Activated CD4-positive, alpha-beta T cell treated with anti-CD3 and anti-CD28 coated beads, Interleukin-2, Interleukin-6, amounts not matched to agents 100 ng/mL and 50 ng/mL, durations not matched to agents 16 hours and 8 hours (primary cell): ENCODE measurements around the gene PHC2.
A peak's percentile ranks its signal among the peaks of the same experiment; 100 is the strongest.

Experiments
- DNase-seq: peaks from one replicate; pipeline ENCODE4 v3.0.0-alpha.2; 2020

PHC2 gene

DNA sequence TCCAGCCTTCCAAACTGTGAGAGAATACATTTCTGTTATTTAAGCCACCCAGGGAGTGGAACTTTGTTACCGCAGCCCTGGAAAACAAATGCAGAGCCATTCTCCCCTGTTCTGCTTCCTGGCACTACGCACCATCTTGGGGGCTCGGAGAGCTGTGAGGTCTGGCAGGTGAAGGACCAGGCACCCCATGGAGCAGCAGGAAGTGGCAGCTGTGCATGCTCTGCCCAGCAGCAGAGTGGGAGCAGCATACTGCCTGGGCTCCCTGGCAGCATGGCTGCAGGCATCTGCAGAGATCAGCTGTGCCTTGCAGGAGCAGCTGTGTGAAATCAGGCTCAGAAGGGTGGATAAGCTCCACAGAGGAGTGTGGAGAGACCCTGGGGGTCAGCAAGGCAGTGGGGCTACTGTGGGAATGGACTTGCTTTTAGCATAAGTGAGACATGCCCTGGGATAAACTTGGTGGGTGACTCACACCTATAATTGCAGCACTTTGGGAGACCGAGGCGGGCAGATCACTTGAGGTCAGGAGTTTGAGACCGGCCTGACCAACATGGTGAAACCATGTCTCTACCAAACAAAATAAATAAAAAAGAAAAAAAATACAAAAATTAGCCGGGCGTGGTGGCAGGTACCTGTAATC is 23.9 kb upstream of the PHC2 start:
- no peak for DNase-seq

- DNase-seq, result peak; percentile 19
These were observed 15.7 kb upstream of the PHC2 start for GRCh38 chr1:33446590-33446989.

GRCh38 chr1:33445108-33445507 is 14.2 kb upstream of the PHC2 start:
- no peak for DNase-seq

- no peak for DNase-seq
These were observed 12.8 kb upstream of the PHC2 start for GRCh38 chr1:33443705-33444180.

- no peak for DNase-seq
These were observed 12.3 kb upstream of the PHC2 start for GRCh38 chr1:33443080-33443704.

GRCh38 chr1:33442141-33442540 is 11.2 kb upstream of the PHC2 start:
- no peak for DNase-seq

- no peak for DNase-seq
These were observed 10.3 kb upstream of the PHC2 start for GRCh38 chr1:33441088-33441745.

- DNase-seq, result no peak
These were observed 8.8 kb upstream of the PHC2 start for GRCh38 chr1:33439662-33440061.

GRCh38 chr1:33438364-33439160 is 7.7 kb upstream of the PHC2 start:
- DNase-seq, result no peak

DNA sequence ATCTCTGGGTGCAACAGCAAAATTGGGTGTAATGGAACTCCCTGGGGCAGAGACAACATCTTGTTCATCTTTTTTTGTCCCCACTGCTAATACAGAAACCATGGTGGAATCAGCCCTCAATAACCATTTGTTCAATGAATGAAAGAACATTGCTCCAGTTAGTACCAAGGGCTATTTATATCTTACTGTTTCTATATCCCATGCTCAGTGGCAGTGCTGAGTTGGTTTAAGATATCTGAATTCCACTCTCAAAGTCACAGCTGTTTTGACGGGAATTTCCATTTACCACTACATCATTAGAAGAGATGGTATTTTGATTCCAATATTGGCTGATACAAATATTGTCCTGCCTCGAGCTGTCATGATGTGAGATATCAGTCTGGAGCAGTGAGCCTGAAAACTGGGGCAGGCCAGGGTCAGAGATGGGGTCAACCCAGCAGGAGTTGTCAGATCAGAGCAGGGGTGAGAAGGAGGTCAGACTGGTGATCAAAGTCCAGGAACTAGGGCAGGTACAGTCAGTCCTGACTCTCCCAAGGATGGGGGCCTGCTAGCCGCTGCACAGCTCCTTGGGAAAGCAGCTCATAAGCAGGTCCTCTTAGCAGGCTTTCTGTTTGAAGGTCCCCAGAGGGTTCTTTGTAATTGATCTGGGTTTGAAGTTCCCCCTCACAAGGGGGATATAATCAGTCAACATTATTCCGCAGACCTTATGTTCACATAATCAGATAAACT is 5.8 kb upstream of the PHC2 start:
- no peak for DNase-seq

- DNase-seq, result no peak
These were observed 4.4 kb upstream of the PHC2 start for GRCh38 chr1:33435096-33435820.

DNA sequence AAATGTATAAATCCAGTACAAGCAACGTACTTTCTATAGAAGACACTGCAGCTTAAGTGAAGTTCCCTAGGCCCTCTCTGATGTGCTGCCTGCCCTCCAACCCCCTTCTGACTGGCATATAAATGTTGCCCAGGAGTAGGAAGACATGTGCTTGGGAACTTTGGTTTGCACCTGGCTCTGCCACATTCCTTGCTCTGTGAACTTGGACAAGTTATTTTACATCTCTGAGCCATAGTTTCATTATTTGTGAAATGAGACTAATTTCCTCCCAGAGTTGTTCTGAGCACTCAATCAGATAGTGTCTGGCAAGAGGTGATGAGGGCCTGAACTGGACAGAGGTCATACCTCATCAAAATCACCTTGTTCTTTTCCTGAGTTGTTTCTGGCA is 3.5 kb upstream of the PHC2 start:
- no peak for DNase-seq

DNA sequence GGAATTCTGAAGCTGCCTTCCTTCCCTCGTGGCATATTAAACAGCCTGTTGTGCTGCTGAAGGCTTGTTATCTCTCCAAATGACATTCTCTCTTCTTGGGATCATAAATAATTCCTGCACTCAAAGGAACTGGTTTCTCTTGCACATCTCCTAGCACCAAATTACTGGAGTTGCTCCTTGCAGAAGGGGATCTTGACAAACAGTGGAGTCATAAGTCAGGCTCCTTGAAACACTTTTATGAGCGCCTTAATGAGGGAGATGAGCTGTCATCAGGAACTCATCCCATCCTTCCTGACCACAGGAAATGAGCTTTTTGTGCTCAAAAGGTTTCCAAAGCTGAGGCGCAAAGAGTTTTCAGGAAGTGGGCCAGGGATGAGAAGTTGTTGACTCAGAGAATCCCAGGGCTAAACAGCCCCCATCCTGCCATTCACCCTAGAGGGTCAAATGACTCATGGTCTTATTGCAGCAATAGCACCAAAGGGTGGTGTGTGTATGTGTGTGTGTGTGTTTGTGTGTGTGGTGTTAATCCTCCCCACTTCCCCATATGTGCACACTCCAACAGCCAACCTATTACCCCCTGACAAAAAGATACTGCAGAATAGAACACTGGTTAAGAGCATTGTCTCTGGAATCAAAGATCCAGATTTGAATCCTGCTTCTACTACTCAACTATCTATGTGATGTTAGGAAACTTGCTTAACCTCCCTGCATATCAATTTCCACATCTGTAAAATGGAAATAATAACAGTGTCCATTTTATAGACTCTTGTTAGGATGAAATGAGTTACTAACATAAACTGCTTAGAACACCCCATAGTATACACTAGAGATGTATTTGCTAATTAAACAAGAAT is 2.8 kb upstream of the PHC2 start:
- no peak for DNase-seq

GRCh38 chr1:33429856-33430691 is 821 bp downstream of the PHC2 start:
- peak; percentile 40 for DNase-seq

DNA sequence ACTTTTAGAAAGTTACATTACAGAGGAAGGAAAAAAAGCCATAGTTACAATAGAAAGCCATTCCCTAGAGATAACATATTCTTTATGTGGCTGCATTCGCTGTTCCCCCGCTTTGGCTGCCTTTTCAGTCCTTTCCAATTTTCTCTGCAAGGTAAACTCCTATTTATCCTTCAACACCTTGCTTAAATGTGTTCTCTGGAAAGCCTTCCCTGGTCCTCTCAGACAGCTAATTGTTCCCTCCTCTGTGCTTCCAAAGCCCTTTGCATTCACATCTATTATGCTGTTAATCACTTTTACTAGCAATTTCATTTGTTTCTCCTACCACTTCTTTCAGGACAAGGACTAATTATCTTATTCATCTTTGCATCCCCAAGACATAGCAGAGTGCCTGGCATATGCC is 1.6 kb downstream of the PHC2 start:
- DNase-seq, result no peak

DNA sequence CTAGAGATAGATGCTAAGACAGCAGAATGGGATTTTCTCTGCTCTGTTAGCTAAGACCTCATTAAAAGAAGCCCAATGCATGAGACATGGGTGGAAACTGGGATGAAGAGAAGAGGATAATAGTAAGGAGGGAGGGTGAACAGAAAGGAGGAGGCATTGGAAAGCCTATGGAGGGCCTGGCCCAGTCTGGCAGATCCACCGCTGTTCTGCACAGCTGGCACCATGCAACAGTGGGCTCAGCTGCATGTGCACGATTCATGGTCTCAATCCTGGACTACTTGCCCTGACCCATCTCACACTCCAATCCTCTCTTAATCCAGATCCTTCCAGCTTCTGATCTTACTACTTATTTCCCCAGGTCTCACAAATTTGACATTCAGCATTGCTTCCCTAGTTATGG is 2.2 kb downstream of the PHC2 start:
- no peak for DNase-seq

DNA sequence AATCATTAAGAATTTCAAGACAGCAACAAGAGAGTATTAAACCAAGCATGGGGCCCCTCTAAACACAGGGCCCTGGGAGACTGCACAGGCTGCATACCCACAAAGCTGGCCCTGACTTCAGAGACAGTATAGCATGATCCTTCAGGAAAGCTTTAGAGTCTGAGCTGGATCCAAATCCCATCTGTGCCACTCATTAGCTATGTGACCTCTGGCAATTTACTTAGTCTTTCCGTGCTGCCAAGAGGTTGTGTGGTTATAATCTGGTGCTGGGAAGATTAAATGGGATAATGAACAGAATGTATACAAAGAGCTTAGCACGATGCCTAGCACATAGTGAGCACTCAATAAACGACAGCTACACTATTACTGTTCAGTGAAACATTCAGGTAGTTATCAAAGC is 4.0 kb downstream of the PHC2 start:
- no peak for DNase-seq

- DNase-seq, result peak; percentile 19
These were observed 5.0 kb downstream of the PHC2 start for GRCh38 chr1:33425900-33426299.

- DNase-seq, result no peak
These were observed 6.3 kb downstream of the PHC2 start for GRCh38 chr1:33424610-33425009.

DNA sequence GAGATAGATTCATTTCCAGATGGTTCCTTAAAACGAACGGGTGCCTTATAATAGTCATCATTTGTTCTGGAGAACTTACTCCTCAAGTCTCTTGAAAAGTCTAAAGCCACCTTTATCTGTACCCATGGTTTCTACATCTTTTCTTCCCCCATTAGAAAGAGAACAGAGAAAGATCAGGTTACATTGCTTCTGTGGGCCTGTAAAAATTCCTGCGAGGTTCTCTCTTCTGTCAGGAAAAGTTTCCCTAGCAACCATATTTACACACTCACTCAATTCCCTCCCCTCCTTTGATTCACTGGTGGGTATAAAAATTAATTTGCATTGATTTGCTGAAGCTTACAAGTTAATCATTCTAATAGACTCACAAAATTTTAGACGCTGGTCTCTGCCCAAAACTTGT is 6.7 kb downstream of the PHC2 start:
- DNase-seq, result no peak
